Measurements from ENCODE around the gene CHPF. TPM values are rescaled to one million over a fixed set of nuclear protein-coding genes. Genes with fewer than 3 reads are reported as not detected.

CHPF gene
- total and polyA plus RNA-seq, 9 donors, result 46.1 to 74.6 (median 61.9) TPM

DNA sequence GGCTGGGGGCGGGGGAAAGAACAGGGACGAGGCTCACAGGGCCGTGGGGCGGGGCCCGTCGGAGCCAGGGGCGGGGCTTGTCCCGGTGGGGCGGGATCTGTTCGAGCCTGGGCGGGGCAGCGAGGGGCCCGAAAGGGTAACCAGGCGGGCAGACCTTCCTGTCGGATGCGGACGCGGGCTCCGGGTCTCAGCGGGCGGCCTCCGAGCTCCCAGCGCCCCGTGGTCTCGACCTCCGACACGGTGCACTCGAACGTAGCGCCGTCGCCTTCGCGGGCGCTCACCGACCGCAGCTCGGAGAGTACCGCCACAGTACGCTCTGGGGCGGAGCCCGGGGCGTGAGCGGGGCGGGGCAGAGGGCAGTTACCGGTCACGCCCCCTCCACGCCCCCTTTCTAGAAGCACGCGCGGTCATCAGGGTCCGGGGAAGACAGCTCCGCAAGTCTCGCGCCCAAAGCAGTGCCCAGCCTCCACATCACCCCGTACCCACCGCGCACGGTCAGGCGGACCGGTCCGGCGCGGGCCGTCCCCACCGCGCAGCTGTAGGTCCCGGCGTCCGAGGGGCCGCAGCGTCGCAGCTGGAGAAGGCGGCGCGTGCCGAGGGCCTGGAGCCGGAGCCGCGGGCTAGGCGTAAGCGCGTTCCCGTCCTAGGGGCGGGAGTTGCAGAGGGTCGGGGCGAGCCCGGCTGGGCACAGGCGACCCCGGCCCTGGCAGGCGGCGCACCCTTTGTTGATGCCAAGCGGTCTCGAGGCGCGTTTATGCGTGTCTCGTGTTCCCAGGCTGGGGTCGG is 9.0 kb upstream of the CHPF start:
- H3K9me3 ChIP-seq (replicated peaks; ENCODE audit: control insufficient read depth, low read depth, low read length), result no peaks in the 10 kb centered on the region
- peaks cover 34% of the 10 kb centered on the region for H3K27me3 ChIP-seq (ENCODE audit: control insufficient read depth, insufficient read depth, low read length)
- peaks cover 43% of the 10 kb centered on the region for H3K36me3 ChIP-seq (ENCODE audit: control insufficient read depth, insufficient read depth, low read length)
- H3K4me1 ChIP-seq (ENCODE audit: control insufficient read depth, insufficient read depth, low read length), result peaks cover 26% of the 10 kb centered on the region
- peak overlapping the region; percentile 48 for H3K4me3 ChIP-seq (ENCODE audit: low read length)
- peak; percentile 93 for DNase-seq
- WGBS (ENCODE audit: insufficient coverage), result under 1% methylated on average over 92 of the region's 99 CpGs
- H3K27ac ChIP-seq (ENCODE audit: low read length), result no peak overlapping the region

DNA sequence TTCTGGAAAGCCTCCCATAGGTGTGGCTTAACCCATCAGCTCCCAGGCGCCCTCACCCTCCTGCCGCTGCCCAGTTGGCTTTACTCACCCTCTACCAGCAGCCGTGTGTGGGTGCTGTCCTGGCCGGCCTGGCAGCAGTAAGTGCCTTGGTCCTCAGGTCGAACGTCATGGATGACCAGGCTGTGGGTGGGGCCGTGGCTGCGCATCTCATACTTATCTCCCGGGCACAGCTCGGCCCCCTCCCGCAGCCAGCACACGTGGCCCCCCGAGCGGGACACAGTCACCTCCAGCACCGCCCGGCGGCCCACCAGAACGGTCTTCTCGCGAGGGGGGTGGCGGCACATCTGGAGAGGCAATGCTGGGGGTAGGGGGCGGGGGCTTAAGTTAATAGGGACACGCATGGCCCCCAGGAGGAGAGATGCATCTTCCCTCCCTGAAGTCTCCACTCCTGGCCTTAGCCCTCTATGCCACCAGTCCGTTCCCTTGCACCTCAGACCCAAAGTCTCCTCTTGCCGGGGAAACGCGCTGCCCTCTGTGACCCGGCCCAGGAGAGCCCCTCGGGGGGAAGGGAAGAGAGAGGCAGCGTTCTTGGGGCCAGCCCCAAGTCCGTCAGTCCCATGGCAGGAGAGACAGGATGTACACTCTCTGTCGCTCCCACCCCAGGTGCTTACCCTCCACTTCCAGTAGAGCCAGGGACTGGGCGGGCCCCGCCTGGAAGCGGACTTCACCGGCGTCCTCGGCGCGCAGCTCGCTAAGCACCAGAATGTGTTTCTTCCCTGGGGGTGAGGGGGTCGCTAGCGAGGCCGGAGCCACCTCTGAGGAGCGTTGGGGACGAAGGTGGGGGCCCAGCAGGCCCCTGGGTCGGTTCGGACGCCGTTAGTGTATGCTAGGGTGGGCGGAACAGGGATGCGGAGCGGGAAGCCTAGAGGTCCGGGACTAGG is 8.1 kb upstream of the CHPF start:
- Histone ChIP-seq H3K4me3 (ENCODE audit: low read length) (peak overlapping the region; percentile 48), H3K36me3 (ENCODE audit: control insufficient read depth, insufficient read depth, low read length) (peaks cover 35% of the 10 kb centered on the region), H3K9me3 (replicated peaks; ENCODE audit: control insufficient read depth, low read depth, low read length) (no peaks in the 10 kb centered on the region), H3K4me1 (ENCODE audit: control insufficient read depth, insufficient read depth, low read length) (peaks cover 26% of the 10 kb centered on the region), H3K27me3 (ENCODE audit: control insufficient read depth, insufficient read depth, low read length) (peaks cover 34% of the 10 kb centered on the region), H3K27ac (ENCODE audit: low read length) (no peak overlapping the region)
- WGBS (ENCODE audit: insufficient coverage), result 4% methylated on average over 33 of the region's 54 CpGs
- no peak for DNase-seq

DNA sequence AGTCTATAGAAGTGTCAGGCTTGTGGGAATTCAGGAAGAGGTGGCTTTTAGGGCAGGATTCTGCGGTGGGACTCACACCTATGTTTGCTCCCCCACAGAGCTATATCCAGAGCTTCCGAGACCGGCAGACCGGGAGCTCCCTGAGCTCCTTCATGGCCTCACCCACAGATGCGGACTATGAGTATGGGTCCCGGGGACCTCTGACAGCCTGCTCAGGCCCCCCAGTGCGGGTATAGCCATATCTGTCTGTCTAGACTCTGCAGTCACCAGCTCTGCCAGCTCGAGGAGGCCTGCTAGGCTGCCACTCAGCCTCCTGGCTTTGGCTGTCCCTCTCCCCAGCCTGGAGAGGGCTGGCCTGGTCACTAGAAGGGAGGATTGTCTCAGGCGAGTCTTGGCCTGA is 6.0 kb upstream of the CHPF start:
- Histone ChIP-seq H3K27ac (ENCODE audit: low read length) (no peak overlapping the region), H3K4me3 (ENCODE audit: low read length) (no peak overlapping the region), H3K36me3 (ENCODE audit: control insufficient read depth, insufficient read depth, low read length) (peaks cover 17% of the 10 kb centered on the region), H3K4me1 (ENCODE audit: control insufficient read depth, insufficient read depth, low read length) (peaks cover 26% of the 10 kb centered on the region), H3K9me3 (replicated peaks; ENCODE audit: control insufficient read depth, low read depth, low read length) (no peaks in the 10 kb centered on the region), H3K27me3 (ENCODE audit: control insufficient read depth, insufficient read depth, low read length) (peaks cover 35% of the 10 kb centered on the region)
- no peak for DNase-seq
- 82% methylated on average over 8 of the region's 9 CpGs for WGBS (ENCODE audit: insufficient coverage)

DNA sequence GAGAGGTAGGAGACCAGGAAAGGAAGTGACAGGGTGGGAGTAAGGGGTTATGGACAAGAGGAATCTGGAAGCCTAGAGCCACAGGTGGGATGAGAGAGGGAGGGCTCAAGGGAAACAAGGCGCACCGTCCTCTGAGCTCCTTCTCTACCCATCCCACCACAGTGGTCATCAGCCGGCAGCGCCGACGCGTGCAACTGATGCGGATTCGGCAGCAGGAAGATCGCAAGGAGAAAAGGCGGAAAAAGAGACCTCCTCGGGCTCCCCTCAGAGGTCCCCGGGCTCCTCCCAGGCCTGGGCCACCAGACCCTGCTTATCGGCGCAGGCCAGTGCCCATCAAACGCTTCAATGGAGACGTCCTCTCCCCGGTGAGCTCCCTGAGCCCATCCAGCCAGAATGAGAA is 5.4 kb upstream of the CHPF start:
- 92% methylated on average over 11 of the region's 18 CpGs for WGBS (ENCODE audit: insufficient coverage)

DNA sequence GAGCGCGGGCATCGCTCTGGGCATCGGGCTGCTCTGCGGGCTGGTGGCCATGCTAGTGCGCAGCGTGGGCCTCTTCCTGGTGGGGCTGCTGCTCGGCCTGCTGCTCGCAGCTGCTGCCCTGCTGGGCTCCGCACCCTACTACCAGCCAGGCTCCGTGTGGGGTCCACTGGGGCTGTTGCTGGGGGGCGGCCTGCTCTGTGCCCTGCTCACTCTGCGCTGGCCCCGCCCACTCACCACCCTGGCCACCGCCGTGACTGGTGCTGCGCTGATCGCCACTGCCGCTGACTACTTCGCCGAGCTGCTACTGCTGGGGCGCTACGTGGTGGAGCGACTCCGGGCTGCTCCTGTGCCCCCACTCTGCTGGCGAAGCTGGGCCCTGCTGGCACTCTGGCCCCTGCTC is 4.0 kb upstream of the CHPF start:
- H3K27ac ChIP-seq (ENCODE audit: low read length), result no peak overlapping the region
- WGBS (ENCODE audit: insufficient coverage), result 96% methylated on average over 26 of the region's 26 CpGs
- H3K36me3 ChIP-seq (ENCODE audit: control insufficient read depth, insufficient read depth, low read length), result peaks cover 17% of the 10 kb centered on the region
- no peak for DNase-seq
- H3K27me3 ChIP-seq (ENCODE audit: control insufficient read depth, insufficient read depth, low read length), result peaks cover 26% of the 10 kb centered on the region
- H3K9me3 ChIP-seq (replicated peaks; ENCODE audit: control insufficient read depth, low read depth, low read length), result no peaks in the 10 kb centered on the region
- peaks cover 29% of the 10 kb centered on the region for H3K4me1 ChIP-seq (ENCODE audit: control insufficient read depth, insufficient read depth, low read length)
- no peak overlapping the region for H3K4me3 ChIP-seq (ENCODE audit: low read length)

More for the DNA sequence above, 5.4 kb upstream of the CHPF start:
- Histone ChIP-seq H3K4me3 (ENCODE audit: low read length) (no peak overlapping the region), H3K9me3 (replicated peaks; ENCODE audit: control insufficient read depth, low read depth, low read length) (no peaks in the 10 kb centered on the region), H3K27ac (ENCODE audit: low read length) (no peak overlapping the region), H3K36me3 (ENCODE audit: control insufficient read depth, insufficient read depth, low read length) (peaks cover 17% of the 10 kb centered on the region), H3K4me1 (ENCODE audit: control insufficient read depth, insufficient read depth, low read length) (peaks cover 33% of the 10 kb centered on the region), H3K27me3 (ENCODE audit: control insufficient read depth, insufficient read depth, low read length) (peaks cover 35% of the 10 kb centered on the region)
- DNase-seq, result no peak

DNA sequence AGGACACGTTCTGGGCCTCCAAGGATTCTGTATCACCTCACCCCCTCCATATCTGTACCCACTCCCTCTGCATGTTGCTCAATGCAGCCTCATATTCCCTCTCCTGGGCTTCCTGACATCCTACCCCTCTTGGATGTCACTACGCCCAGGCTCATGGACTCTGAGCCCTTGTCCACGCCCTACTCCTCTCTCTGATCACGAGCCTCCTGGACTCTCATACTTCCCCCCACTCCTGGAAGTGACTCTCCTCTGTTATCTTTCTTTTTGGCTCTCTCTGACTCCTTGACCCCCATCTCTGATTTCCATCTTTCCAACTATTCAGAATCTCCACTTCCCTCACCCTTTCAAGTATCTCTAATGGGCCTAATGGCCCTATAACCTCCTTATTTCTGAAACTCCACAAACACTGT is 2.3 kb upstream of the CHPF start:
- Histone ChIP-seq H3K36me3 (ENCODE audit: control insufficient read depth, insufficient read depth, low read length) (peaks cover 24% of the 10 kb centered on the region), H3K4me3 (ENCODE audit: low read length) (no peak overlapping the region), H3K27ac (ENCODE audit: low read length) (no peak overlapping the region), H3K9me3 (replicated peaks; ENCODE audit: control insufficient read depth, low read depth, low read length) (no peaks in the 10 kb centered on the region), H3K27me3 (ENCODE audit: control insufficient read depth, insufficient read depth, low read length) (peaks cover 16% of the 10 kb centered on the region), H3K4me1 (ENCODE audit: control insufficient read depth, insufficient read depth, low read length) (peaks cover 27% of the 10 kb centered on the region)
- no peak for DNase-seq
- WGBS (ENCODE audit: insufficient coverage), result 62% methylated on average over 4 of the region's 4 CpGs

DNA sequence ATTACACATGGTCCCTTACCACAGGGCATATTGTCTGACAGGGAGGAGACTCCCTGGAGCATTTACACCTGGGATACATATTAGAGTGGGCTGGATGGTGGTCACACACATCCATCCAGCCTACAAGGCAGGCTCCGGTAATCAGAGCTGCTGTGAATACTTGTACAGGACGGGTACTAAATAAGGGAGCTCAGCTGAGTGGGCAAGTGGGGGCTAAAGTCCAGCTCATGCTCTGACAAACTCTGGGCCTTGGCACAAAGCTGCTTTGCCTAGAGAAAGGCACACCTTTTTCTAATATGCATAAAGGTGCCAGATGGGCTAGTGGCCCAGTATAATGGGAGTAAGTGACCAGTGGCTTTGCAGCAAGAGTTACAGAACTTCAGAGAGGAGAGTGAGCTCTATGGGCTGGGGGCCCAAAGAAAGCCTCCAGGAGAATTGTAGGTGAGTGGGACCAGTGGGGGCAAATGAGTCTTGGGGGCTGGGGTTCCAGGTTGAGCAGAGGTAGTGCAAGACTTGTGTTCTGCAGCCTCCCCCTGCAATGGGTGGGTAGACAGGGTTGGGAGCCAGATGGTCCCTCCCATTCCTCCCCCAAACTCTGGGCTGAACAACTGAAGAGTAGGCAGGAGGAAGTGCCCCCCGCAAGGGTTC is 1.8 kb upstream of the CHPF start:
- Histone ChIP-seq H3K27me3 (ENCODE audit: control insufficient read depth, insufficient read depth, low read length) (peaks cover 13% of the 10 kb centered on the region), H3K9me3 (replicated peaks; ENCODE audit: control insufficient read depth, low read depth, low read length) (no peaks in the 10 kb centered on the region), H3K27ac (ENCODE audit: low read length) (no peak overlapping the region), H3K36me3 (ENCODE audit: control insufficient read depth, insufficient read depth, low read length) (peaks cover 27% of the 10 kb centered on the region), H3K4me3 (ENCODE audit: low read length) (no peak overlapping the region), H3K4me1 (ENCODE audit: control insufficient read depth, insufficient read depth, low read length) (peaks cover 27% of the 10 kb centered on the region)
- no peak for DNase-seq
- 100% methylated on average over 1 of the region's 3 CpGs for WGBS (ENCODE audit: insufficient coverage)

DNA sequence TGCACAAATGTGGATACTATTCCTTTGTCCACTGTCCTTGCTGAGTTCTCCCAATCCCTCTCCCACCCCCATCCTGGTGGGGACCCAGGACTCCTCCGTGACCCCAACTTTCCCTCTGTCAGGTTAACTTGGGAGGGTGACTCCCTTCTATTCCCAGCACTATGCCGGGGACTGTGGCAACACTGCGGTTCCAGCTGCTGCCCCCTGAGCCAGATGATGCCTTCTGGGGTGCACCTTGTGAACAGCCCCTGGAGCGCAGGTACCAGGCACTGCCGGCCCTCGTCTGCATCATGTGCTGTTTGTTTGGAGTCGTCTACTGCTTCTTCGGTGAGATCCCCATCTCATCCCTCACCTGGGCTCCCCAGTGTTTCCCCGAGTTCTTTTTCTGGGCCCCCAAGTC is 958 bp upstream of the CHPF start:
- H3K9me3 ChIP-seq (replicated peaks; ENCODE audit: control insufficient read depth, low read depth, low read length), result no peaks in the 10 kb centered on the region
- peak overlapping the region; percentile 60 for H3K4me3 ChIP-seq (ENCODE audit: low read length)
- H3K27me3 ChIP-seq (ENCODE audit: control insufficient read depth, insufficient read depth, low read length), result peaks cover 10% of the 10 kb centered on the region
- WGBS (ENCODE audit: insufficient coverage), result 47% methylated on average over 8 of the region's 9 CpGs
- DNase-seq, result no peak
- peak overlapping the region; percentile 56 for H3K27ac ChIP-seq (ENCODE audit: low read length)
- H3K36me3 ChIP-seq (ENCODE audit: control insufficient read depth, insufficient read depth, low read length), result peaks cover 28% of the 10 kb centered on the region
- H3K4me1 ChIP-seq (ENCODE audit: control insufficient read depth, insufficient read depth, low read length), result peaks cover 27% of the 10 kb centered on the region

DNA sequence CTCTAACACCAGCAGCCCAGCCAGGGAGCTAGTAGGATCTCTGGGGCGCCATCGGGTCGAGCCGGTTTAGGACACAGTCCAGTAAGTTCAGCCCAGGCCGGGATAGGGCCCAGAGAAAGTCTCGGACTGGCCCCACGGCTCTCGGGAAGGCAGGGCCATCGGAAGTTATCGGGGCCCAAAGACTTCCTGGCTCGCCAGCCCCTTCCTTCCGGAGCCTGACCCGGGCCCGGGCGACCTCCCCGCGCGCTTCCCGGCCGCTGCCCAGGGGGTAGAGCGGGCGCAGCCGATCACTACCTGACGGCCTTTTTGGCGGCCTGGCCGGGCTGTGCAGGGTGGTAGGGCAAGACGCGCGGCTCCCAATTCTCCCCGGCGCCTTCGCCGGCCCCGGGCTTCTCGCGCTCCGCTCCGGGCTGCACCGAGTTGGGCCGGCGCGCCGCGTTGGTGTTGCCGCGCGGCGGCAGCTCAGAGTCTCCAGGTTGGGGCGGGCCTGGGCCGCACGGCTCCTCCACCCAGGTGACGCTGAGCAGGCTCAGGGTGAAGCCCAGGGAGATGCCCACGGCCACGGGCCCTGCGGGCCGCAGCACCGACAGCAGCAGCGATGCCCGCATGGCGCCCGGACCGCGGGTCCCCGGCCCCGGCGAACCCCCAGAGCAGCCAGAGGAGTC is 546 bp downstream of the CHPF start:
- Histone ChIP-seq H3K27ac (ENCODE audit: low read length) (peak overlapping the region; percentile 82), H3K27me3 (ENCODE audit: control insufficient read depth, insufficient read depth, low read length) (peaks cover 8% of the 10 kb centered on the region), H3K9me3 (replicated peaks; ENCODE audit: control insufficient read depth, low read depth, low read length) (no peaks in the 10 kb centered on the region), H3K4me3 (ENCODE audit: low read length) (peak overlapping the region; percentile 60), H3K4me1 (ENCODE audit: control insufficient read depth, insufficient read depth, low read length) (peaks cover 38% of the 10 kb centered on the region), H3K36me3 (ENCODE audit: control insufficient read depth, insufficient read depth, low read length) (peaks cover 33% of the 10 kb centered on the region)
- under 1% methylated on average over 66 of the region's 66 CpGs for WGBS (ENCODE audit: insufficient coverage)
- peak; percentile 46 for DNase-seq

Measured in muscle of leg (tissue), 11 donors.